Measurements from ENCODE around the gene CXXC5.

GRCh38 chr5:139668064-139668880 lies 20.1 kb downstream of the CXXC5 start:
- TF ChIP-seq RAD21 (IDR thresholded peaks at IDR 0.05; ENCODE audit: low read length): no peak
- TF ChIP-seq CTCF (IDR thresholded peaks at IDR 0.05): no peak
- no peak for TF ChIP-seq POLR2AphosphoS5 (IDR thresholded peaks at IDR 0.05; ENCODE audit: low read depth, low read length)
- no peak for TF ChIP-seq REST (IDR thresholded peaks at IDR 0.05; ENCODE audit: low read depth, low read length)
- TF ChIP-seq GABPA (IDR thresholded peaks at IDR 0.05; ENCODE audit: low read depth): no peak
- TF ChIP-seq RCOR1 (IDR thresholded peaks at IDR 0.05; ENCODE audit: low read length): no peak; the same call in 1 of the 2 replicates
- no peak for TF ChIP-seq FOSL2 (IDR thresholded peaks at IDR 0.05; ENCODE audit: borderline replicate concordance, low read depth)
- no peak for TF ChIP-seq CHD2 (IDR thresholded peaks at IDR 0.05; ENCODE audit: low read length, partially characterized antibody)
- no peak for TF ChIP-seq SMC3 (IDR thresholded peaks at IDR 0.05; ENCODE audit: low read depth, low read length)
- TF ChIP-seq EP300 (IDR thresholded peaks at IDR 0.05; ENCODE audit: borderline replicate concordance in 1 of 2, low read depth in 1 of 2, low read length in 1 of 2): peak in 1 of 2 experiments; percentile 21; a peak in 1 of 4 replicates
